ENCODE measurements around the gene NINJ2. TPM values are rescaled to one million over a fixed set of nuclear protein-coding genes. Genes with fewer than 3 reads are reported as not detected.

Gene NINJ2
- total RNA-seq, 1 donor: 5.8 TPM

- DNase-seq (ENCODE audit: insufficient read length, low spot score, missing footprints): no peak
- no peaks in the 10 kb centered on the region for H3K9me3 ChIP-seq (ENCODE audit: low read depth, low read length)
- H3K4me2 ChIP-seq (ENCODE audit: insufficient read depth, low read length): no peak overlapping the region
- H4K20me1 ChIP-seq (ENCODE audit: insufficient read depth, low read length): no peaks in the 10 kb centered on the region
- H3K79me2 ChIP-seq (ENCODE audit: insufficient read depth, low read length): no peaks in the 10 kb centered on the region
- no peak for TF ChIP-seq CTCF (IDR thresholded peaks at IDR 0.05; ENCODE audit: extremely low read depth, low read depth, low read length)
- H3K36me3 ChIP-seq (ENCODE audit: insufficient read depth, low read length): no peaks in the 10 kb centered on the region
- H3K4me1 ChIP-seq (ENCODE audit: insufficient read depth, low read length): no peaks in the 10 kb centered on the region
- no peak overlapping the region for H2AFZ ChIP-seq (ENCODE audit: low read length)
- no peak overlapping the region for H3K27ac ChIP-seq (ENCODE audit: low read depth, low read length)
- peaks cover 4% of the 10 kb centered on the region for H3K27me3 ChIP-seq (ENCODE audit: insufficient read depth, low read length)
- no peak overlapping the region for H3K4me3 ChIP-seq (ENCODE audit: insufficient read depth, low read length)
Observed at GRCh38 chr12:593396-594270, 69.6 kb downstream of the NINJ2 start.

GRCh38 chr12:592024-592505, 71.2 kb downstream of the NINJ2 start:
- no peak for DNase-seq (ENCODE audit: insufficient read length, low spot score, missing footprints)
- Histone ChIP-seq H3K79me2 (ENCODE audit: insufficient read depth, low read length) (no peaks in the 10 kb centered on the region), H3K4me3 (ENCODE audit: insufficient read depth, low read length) (no peak overlapping the region), H3K27ac (ENCODE audit: low read depth, low read length) (no peak overlapping the region), H3K27me3 (ENCODE audit: insufficient read depth, low read length) (peaks cover 4% of the 10 kb centered on the region), H3K4me1 (ENCODE audit: insufficient read depth, low read length) (no peaks in the 10 kb centered on the region), H3K36me3 (ENCODE audit: insufficient read depth, low read length) (no peaks in the 10 kb centered on the region), H3K4me2 (ENCODE audit: insufficient read depth, low read length) (no peak overlapping the region), H3K9me3 (ENCODE audit: low read depth, low read length) (peaks cover 2% of the 10 kb centered on the region), H4K20me1 (ENCODE audit: insufficient read depth, low read length) (no peaks in the 10 kb centered on the region), H2AFZ (ENCODE audit: low read length) (no peak overlapping the region)
- no peak for TF ChIP-seq CTCF (IDR thresholded peaks at IDR 0.05; ENCODE audit: extremely low read depth, low read depth, low read length)

- H3K27ac ChIP-seq (ENCODE audit: low read depth, low read length): no peak overlapping the region
Observed at GRCh38 chr12:591167-592023, 71.8 kb downstream of the NINJ2 start.

More at GRCh38 chr12:591167-592023, 71.8 kb downstream of the NINJ2 start:
- no peak for DNase-seq (ENCODE audit: insufficient read length, low spot score, missing footprints)
- no peaks in the 10 kb centered on the region for H3K79me2 ChIP-seq (ENCODE audit: insufficient read depth, low read length)
- no peak overlapping the region for H3K4me2 ChIP-seq (ENCODE audit: insufficient read depth, low read length)
- no peaks in the 10 kb centered on the region for H4K20me1 ChIP-seq (ENCODE audit: insufficient read depth, low read length)
- H2AFZ ChIP-seq (ENCODE audit: low read length): no peak overlapping the region
- H3K36me3 ChIP-seq (ENCODE audit: insufficient read depth, low read length): no peaks in the 10 kb centered on the region
- TF ChIP-seq CTCF (IDR thresholded peaks at IDR 0.05; ENCODE audit: extremely low read depth, low read depth, low read length): no peak
- no peaks in the 10 kb centered on the region for H3K4me1 ChIP-seq (ENCODE audit: insufficient read depth, low read length)
- peaks cover 2% of the 10 kb centered on the region for H3K9me3 ChIP-seq (ENCODE audit: low read depth, low read length)
- H3K27me3 ChIP-seq (ENCODE audit: insufficient read depth, low read length): peaks cover 4% of the 10 kb centered on the region
- no peak overlapping the region for H3K4me3 ChIP-seq (ENCODE audit: insufficient read depth, low read length)
